AG09309 (cell line): ENCODE results near the gene PRPF8.

Experiments used
- DNase-seq: peaks from one replicate; pipeline ENCODE4 v3.0.0-alpha.2; 2010; ENCODE audit warnings: low read depth
- H3K4me3 ChIP-seq: 2 replicates; pipeline ENCODE4 v1.5.1; 2011; ENCODE audit warnings: mild to moderate bottlenecking, low read depth, low read length, moderate library complexity; ENCODE audit not compliant: control insufficient read depth
- CTCF ChIP-seq: IDR thresholded peaks from 2 replicates; pipeline ENCODE4 v1.5.1; 2011; ENCODE audit warnings: mild to moderate bottlenecking, low read depth, low read length, inconsistent platforms; ENCODE audit not compliant: insufficient read depth, control insufficient read depth; ENCODE audit errors: missing control alignments

The PRPF8 gene

GRCh38 chr17:1606352-1606985, 78.2 kb downstream of the PRPF8 start:
- DNase-seq: no peak
- H3K4me3 ChIP-seq: no peak overlapping the region
- TF ChIP-seq CTCF: no peak

DNA sequence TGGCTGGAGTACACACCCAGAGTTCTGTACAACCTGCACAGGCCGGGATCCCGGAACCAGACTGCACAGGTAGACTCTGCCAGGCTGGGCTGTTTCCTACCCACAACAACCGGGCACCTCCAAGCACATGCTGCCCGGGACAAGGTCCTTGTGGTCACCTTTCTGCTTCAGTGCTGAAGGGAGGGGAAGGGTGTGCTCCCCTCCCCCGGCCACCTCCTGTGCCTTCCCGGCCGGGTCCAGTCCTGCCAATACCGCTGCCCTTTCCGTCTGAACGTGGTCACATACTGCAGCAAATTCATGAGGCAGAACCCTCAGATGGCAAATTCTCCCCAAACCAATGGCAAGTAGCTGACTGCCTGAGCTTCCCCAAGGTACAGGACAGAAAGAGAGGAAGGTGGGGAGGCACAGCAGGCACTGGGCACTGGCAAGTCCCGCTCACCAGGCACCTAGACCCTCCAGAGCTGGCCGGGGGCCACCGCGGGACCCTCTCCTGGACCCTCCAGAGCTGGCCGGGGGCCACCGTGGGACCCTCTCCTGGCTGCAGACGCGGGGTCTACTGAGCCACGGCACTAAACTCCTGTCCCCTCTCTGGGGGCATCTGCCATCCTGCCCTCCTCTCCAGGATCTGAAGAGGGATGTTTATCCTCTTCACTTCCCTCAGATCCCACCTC, 78.9 kb downstream of the PRPF8 start:
- no peak for DNase-seq
- H3K4me3 ChIP-seq: no peak overlapping the region
- TF ChIP-seq CTCF: no peak

DNA sequence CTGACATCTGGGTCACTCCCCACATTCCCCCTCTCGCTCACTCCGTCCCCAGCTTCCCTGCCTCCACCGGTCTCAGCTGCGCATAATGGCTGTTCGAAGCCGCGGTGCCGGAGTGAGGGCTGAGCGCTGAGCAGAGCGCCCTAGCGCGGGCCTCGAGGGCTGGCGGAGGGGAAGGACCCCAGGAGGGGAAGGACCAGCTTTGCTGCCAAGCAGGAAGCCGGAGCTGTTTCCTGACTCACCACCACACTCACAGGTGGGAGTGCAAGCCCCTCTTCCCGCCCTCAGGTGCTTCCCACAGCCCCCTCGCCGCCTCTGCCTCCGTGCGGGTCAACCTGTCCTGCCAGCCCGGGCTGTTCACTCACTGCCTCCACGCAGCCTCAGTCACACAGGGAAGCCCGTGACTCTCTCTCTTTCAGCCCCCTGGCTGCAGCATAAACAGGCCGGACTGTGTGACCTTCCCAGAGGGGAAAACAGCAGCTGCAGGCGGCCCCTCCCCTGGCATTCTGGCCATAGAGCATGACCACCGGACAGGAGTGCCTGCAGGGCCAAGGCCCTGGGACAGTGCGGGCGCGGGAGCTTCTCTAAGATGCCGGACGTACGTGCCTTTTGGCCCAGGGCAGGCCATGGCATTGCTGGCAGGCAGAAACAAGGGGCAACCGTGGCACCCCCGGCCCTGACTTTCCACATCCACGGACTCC, 79.7 kb downstream of the PRPF8 start:
- no peak for DNase-seq
- H3K4me3 ChIP-seq: no peak overlapping the region
- no peak for TF ChIP-seq CTCF

DNA sequence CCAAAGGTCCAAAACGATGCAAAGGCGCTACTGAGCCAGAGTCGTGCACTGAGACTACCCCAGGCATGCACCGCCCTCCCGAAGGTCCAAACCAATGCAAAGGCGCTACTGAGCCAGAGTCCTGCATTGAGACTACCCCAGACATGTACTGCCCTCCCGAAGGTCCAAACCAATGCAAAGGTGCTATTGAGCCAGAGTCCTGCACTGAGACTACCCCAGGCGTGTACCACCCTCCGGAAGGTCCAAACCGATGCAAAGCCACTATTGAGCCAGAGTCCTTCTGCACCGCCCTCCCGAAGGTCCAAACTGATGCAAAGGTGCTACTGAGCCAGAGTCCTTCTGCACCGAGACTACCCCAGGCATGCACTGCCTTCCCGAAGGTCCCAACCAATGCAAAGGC, 83.1 kb downstream of the PRPF8 start:
- H3K4me3 ChIP-seq: no peak overlapping the region
- no peak for TF ChIP-seq CTCF
- DNase-seq: no peak
